Mucosa of descending colon (tissue), 3 donors: ENCODE measurements around the gene TMEM165. TPM values are rescaled to one million over a fixed set of nuclear protein-coding genes. Genes with fewer than 3 reads are reported as not detected.
A peak's percentile ranks its signal among the peaks of the same experiment; 100 is the strongest.

Experiments
- ATAC-seq: fragments of 200-7000 bp; cut with Tn5 transposase; one replicate; pipeline ENCODE4 v1.9.1; 2020; ENCODE audit warnings: mild to moderate bottlenecking, moderate library complexity
- DNase-seq, 3 donors: peaks; one replicate each; pipeline ENCODE4 v3.0.0-alpha.2; 2020
- H3K36me3 ChIP-seq: fragments of 200-600 bp; one replicate; pipeline ENCODE4 v1.8.0; 2021; ENCODE audit warnings: low read depth, mild to moderate bottlenecking
- H3K4me1 ChIP-seq: fragments of 200-600 bp; one replicate; pipeline ENCODE4 v1.8.0; 2021; ENCODE audit warnings: low read depth, mild to moderate bottlenecking
- H3K4me3 ChIP-seq: fragments of 200-600 bp; one replicate; pipeline ENCODE4 v1.8.0; 2021; ENCODE audit warnings: mild to moderate bottlenecking
- H3K9me3 ChIP-seq: fragments of 200-600 bp; one replicate; pipeline ENCODE4 v1.8.0; 2021; ENCODE audit warnings: mild to moderate bottlenecking
- CTCF ChIP-seq: fragments of 200-600 bp; IDR thresholded peaks from one replicate; pipeline ENCODE4 v1.8.0; 2022; ENCODE audit warnings: antibody characterized with exemption, mild to moderate bottlenecking
- intact Hi-C, 2 donors: fragments of 100-400 bp; cut with DNase I in 1 of 2; cut with micrococcal nuclease in 1 of 2; formaldehyde crosslinking; loops; one replicate each; pipeline versions ENCODE4 v1.11.0 to v1.11.1; 2022; cut with DNase I, micrococcal nuclease
- total RNA-seq, 3 donors: library from RNA; stranded (reverse); fragmentation: NEBNext Ultra II Directional in 2 of 3; extraction: Animal tissue kit (Norgen Biotek cat#: 25700) in 2 of 3; gene quantifications; one replicate each; pipeline versions ENCODE4 v1.2.1 to v1.2.4, GENCODE V29; 2021 to 2023
- donor health status: DM: no; HTN: no; CAD: no; lungs with moderate emphysema.
- donor health status: DM: no; HTN: no; CAD: no.
- donor health status: DM: no; HTN: yes; CAD: no.

The TMEM165 gene
- total RNA-seq, 3 donors from 2014 or later, result 56.4 to 85.8 (median 77.6) TPM

DNA sequence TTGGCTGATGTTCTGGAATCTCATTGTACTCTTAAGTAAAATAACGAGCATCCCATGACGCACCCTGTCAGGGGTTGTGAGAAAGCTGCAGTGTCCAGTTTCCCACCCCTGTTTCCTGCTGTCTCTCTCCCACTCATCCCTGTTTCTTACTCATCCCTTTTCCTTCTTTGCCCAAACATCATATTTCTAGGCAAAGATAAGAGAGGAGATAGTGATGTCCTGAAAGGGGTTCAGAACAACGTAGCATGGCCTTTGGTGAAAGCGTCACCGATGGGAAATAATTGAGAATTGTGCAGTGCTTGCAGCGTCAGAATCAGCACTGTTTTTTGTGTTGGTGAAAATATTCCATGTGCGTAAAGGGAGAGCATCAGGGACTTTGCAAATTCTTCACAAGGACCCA, 23.5 kb upstream of the TMEM165 start:
- DNase-seq (no peak), ATAC-seq (no peak)
- intact Hi-C loops, result no loop called here

DNA sequence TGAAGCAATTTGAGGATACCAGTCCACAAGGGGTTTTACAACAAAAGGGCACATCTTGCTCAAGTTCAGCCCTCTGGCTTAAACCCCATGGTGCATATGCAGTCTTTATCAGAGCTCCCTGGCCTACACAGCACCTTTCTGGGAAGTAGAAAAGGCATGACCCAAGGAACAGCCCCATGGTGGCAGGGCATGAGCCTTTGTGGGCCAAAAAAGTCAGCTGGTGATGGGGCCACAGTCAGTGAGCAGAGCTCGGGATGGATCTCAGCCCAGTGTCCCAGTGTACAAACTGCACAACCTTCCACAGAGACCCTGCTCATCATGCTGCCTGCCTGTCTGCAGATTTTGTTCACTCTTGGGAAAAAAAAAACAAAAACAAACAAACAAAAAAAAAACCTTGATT, 22.3 kb upstream of the TMEM165 start:
- H3K9me3 ChIP-seq, result no peaks in the 10 kb centered on the region
- no peak overlapping the region for H3K4me3 ChIP-seq
- H3K36me3 ChIP-seq, result no peaks in the 10 kb centered on the region
- H3K4me1 ChIP-seq, result no peaks in the 10 kb centered on the region
- DNase-seq (no peak), ATAC-seq (no peak)
- no peak for TF ChIP-seq CTCF
- intact Hi-C loops, result no loop called here

More for the DNA sequence above, 23.5 kb upstream of the TMEM165 start:
- H3K4me3 ChIP-seq, result no peak overlapping the region
- H3K4me1 ChIP-seq, result no peaks in the 10 kb centered on the region
- no peak for TF ChIP-seq CTCF
- H3K9me3 ChIP-seq, result no peaks in the 10 kb centered on the region
- H3K36me3 ChIP-seq, result no peaks in the 10 kb centered on the region

GRCh38 chr4:55376698-55377097, 19.1 kb upstream of the TMEM165 start:
- intact Hi-C loops, result no loop called here
- no peaks in the 10 kb centered on the region for H3K9me3 ChIP-seq
- H3K36me3 ChIP-seq, result no peaks in the 10 kb centered on the region
- H3K4me3 ChIP-seq, result no peak overlapping the region
- DNase-seq, result no peak
- H3K4me1 ChIP-seq, result no peaks in the 10 kb centered on the region
- no peak for TF ChIP-seq CTCF
- ATAC-seq, result no peak

- intact Hi-C loops, result no loop called here
- Histone ChIP-seq H3K4me1 (no peaks in the 10 kb centered on the region), H3K4me3 (no peak overlapping the region), H3K36me3 (no peaks in the 10 kb centered on the region), H3K9me3 (no peaks in the 10 kb centered on the region)
- no peak for TF ChIP-seq CTCF
- peak in 1 of 3 donors; percentile 79 for DNase-seq
- peak; percentile 39 for ATAC-seq
Observed at GRCh38 chr4:55378617-55379467, 16.9 kb upstream of the TMEM165 start.

DNA sequence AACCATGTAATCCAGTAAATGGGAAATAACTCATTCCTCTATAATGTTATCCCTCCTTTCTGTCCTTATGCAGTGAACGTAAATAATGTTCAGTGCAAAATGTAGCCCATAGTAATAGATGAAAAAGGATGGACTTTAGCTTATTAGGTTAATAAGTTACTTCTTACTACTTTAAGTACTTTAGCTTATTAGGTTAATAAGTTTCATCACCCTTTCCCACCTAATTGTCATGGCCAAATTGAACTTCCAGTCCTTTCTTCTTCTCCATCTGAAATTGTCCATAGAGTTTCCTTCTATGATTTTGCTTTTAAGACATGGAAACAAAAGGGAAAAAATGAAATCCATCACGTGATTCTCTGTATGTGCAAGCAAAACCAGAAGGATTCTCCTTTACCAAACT, 15.2 kb upstream of the TMEM165 start:
- Histone ChIP-seq H3K4me3 (no peak overlapping the region), H3K36me3 (no peaks in the 10 kb centered on the region), H3K4me1 (no peaks in the 10 kb centered on the region), H3K9me3 (no peaks in the 10 kb centered on the region)
- intact Hi-C loops, result no loop called here
- DNase-seq (no peak), ATAC-seq (no peak)
- no peak for TF ChIP-seq CTCF
